SK-N-SH (cell line): ENCODE results near the gene EBP. TPM values are rescaled to one million over a fixed set of nuclear protein-coding genes. Genes with fewer than 3 reads are reported as not detected.

ENCODE experiments used
- CTCF ChIA-PET: fragments of 300-600, 350-600 bp; formaldehyde crosslinking; extraction: SDS; loops from one replicate; lab custom pipeline; 2021; lab: Yijun Ruan, JAX
- POLR2A ChIA-PET: fragments of 350-600 bp; sonication (Branson Sonifier 250); formaldehyde crosslinking; extraction: SDS; loops from one replicate; lab custom pipeline; 2020; ENCODE audit warnings: antibody characterized with exemption, inconsistent platforms; lab: Yijun Ruan, JAX
- DNase-seq: peaks from one replicate; pipeline ENCODE4 v3.0.0; 2012
- H2AFZ ChIP-seq: fragments of 200-600 bp; sonication (generic); 2 replicates; pipeline ENCODE4 v1.8.1; 2016; ENCODE audit warnings: antibody characterized with exemption, mild to moderate bottlenecking, low read depth
- H3F3A ChIP-seq: fragments of 200-600 bp; sonication (generic); replicated peaks from 2 replicates; pipeline ENCODE3; 2016; ENCODE audit warnings: antibody characterized with exemption, mild to moderate bottlenecking; ENCODE audit not compliant: insufficient read depth
- H3K27ac ChIP-seq, 2 experiments: fragments of 200-500 bp in 1 of 2; fragments of 200-600 bp in 1 of 2; sonication (Bioruptor generic) in 1 of 2; sonication (generic), shearing (Covaris generic) in 1 of 2; 2 replicates each; pipeline versions ENCODE4 v1.5.1 to v1.6.1; 2014 to 2016; ENCODE audit warnings: low read depth in 2 of 2, inconsistent platforms in 1 of 2, low read length in 1 of 2, mild to moderate bottlenecking in 1 of 2, mixed read lengths in 1 of 2
- H3K27me3 ChIP-seq: fragments of 200-600 bp; sonication (generic), shearing (Covaris generic); 2 replicates; pipeline ENCODE4 v1.6.1; 2016; ENCODE audit warnings: mixed run types; ENCODE audit not compliant: insufficient read depth
- H3K36me3 ChIP-seq, 2 experiments: fragments of 200-500 bp in 1 of 2; fragments of 200-600 bp in 1 of 2; sonication (Bioruptor generic) in 1 of 2; sonication (generic) in 1 of 2; replicated peaks in 1 of 2; 2 replicates each; pipeline versions ENCODE3 to v1.5.1; 2014 to 2016; ENCODE audit warnings: low read length in 1 of 2, mild to moderate bottlenecking in 1 of 2; ENCODE audit not compliant: insufficient read depth in 2 of 2, control insufficient read depth in 1 of 2
- H3K4me1 ChIP-seq, 2 experiments: fragments of 200-500 bp in 1 of 2; fragments of 200-600 bp in 1 of 2; sonication (Bioruptor generic) in 1 of 2; sonication (generic), shearing (Covaris generic) in 1 of 2; 2 replicates each; pipeline versions ENCODE4 v1.5.1 to v1.6.1; 2014 to 2016; ENCODE audit warnings: low read depth in 1 of 2, low read length in 1 of 2, mixed run types in 1 of 2; ENCODE audit not compliant: insufficient read depth in 2 of 2, control insufficient read depth in 1 of 2
- H3K4me2 ChIP-seq: fragments of 200-600 bp; sonication (generic), shearing (Covaris generic); 2 replicates; pipeline ENCODE4 v1.6.1; 2017; ENCODE audit warnings: mixed run types
- H3K4me3 ChIP-seq, 2 experiments: fragments of 200-500 bp in 1 of 2; fragments of 200-600 bp in 1 of 2; sonication (Bioruptor generic) in 1 of 2; sonication (generic), shearing (Covaris generic) in 1 of 2; 2 replicates each; pipeline versions ENCODE4 v1.5.1 to v1.8.1; 2014 to 2016; ENCODE audit warnings: low read depth in 2 of 2, inconsistent platforms in 1 of 2, low read length in 1 of 2, mild to moderate bottlenecking in 1 of 2, mixed read lengths in 1 of 2, moderate library complexity in 1 of 2
- H3K79me2 ChIP-seq: fragments of 200-600 bp; sonication (generic); 2 replicates; pipeline ENCODE4 v1.8.1; 2017; ENCODE audit warnings: mild to moderate bottlenecking; ENCODE audit not compliant: insufficient read depth
- H3K9ac ChIP-seq: fragments of 200-600 bp; sonication (generic); 2 replicates; pipeline ENCODE4 v1.6.1; 2017; ENCODE audit warnings: mixed run types
- H3K9me2 ChIP-seq: fragments of 200-600 bp; sonication (generic); 2 replicates; pipeline ENCODE4 v1.6.1; 2017; ENCODE audit warnings: mixed run types
- H3K9me3 ChIP-seq: fragments of 200-600 bp; sonication (generic); 2 replicates; pipeline ENCODE4 v1.6.1; 2017; ENCODE audit warnings: mixed run types, mild to moderate bottlenecking, moderate library complexity
- H4K20me1 ChIP-seq: fragments of 200-600 bp; sonication (generic); 2 replicates; pipeline ENCODE4 v1.6.1; 2017; ENCODE audit warnings: mild to moderate bottlenecking, mixed run types; ENCODE audit not compliant: insufficient read depth
- CHD2 ChIP-seq: fragments of 150-350 bp; IDR thresholded peaks from 2 replicates; pipeline ENCODE4 v1.6.1; 2018; ENCODE audit warnings: low read length; ENCODE audit not compliant: partially characterized antibody
- CTCF ChIP-seq: fragments of 200-600 bp; sonication (generic); IDR thresholded peaks from 2 replicates; pipeline ENCODE4 v1.6.1; 2017; ENCODE audit warnings: antibody characterized with exemption, mild to moderate bottlenecking, moderate library complexity
- ELF1 ChIP-seq: IDR thresholded peaks from 2 replicates; pipeline ENCODE4 v1.4.0; 2012
- EP300 ChIP-seq, 2 experiments: IDR thresholded peaks; 2 replicates each; pipeline versions ENCODE4 v1.4.0 to v1.6.1; 2012; ENCODE audit warnings: borderline replicate concordance in 1 of 2, low read depth in 1 of 2, low read length in 1 of 2
- FOXJ3 ChIP-seq: sonication (generic); formaldehyde crosslinking; IDR thresholded peaks from 2 replicates; pipeline ENCODE4 v1.5.1; 2020; ENCODE audit warnings: mild to moderate bottlenecking, missing genetic modification reagents
- GABPA ChIP-seq: IDR thresholded peaks from 2 replicates; pipeline ENCODE4 v1.4.0; 2012; ENCODE audit warnings: low read depth, mild to moderate bottlenecking
- GATA2 ChIP-seq: sonication (generic); formaldehyde crosslinking; IDR thresholded peaks from 2 replicates; pipeline ENCODE4 v1.5.0; 2020; ENCODE audit warnings: mild to moderate bottlenecking, missing genetic modification reagents
- JUND ChIP-seq: IDR thresholded peaks from 2 replicates; pipeline ENCODE4 v1.4.0; 2012
- NFIC ChIP-seq: IDR thresholded peaks from 2 replicates; pipeline ENCODE4 v1.4.0; 2012; ENCODE audit warnings: borderline replicate concordance
- NRF1 ChIP-seq: IDR thresholded peaks from 2 replicates; pipeline ENCODE4 v1.6.1; 2012; ENCODE audit warnings: low read depth, mild to moderate bottlenecking, low read length
- RAD21 ChIP-seq: IDR thresholded peaks from 2 replicates; pipeline ENCODE4 v1.6.1; 2012; ENCODE audit warnings: mild to moderate bottlenecking, low read length
- RCOR1 ChIP-seq: fragments of 150-350 bp; IDR thresholded peaks from 2 replicates; pipeline ENCODE4 v1.6.1; 2017; ENCODE audit warnings: antibody characterized with exemption, low read length
- RFX5 ChIP-seq: IDR thresholded peaks from 2 replicates; pipeline ENCODE4 v1.6.1; 2012; ENCODE audit warnings: mild to moderate bottlenecking, improper control_type of control experiment, low read length
- SIN3A ChIP-seq: IDR thresholded peaks from 2 replicates; pipeline ENCODE4 v1.6.1; 2012; ENCODE audit warnings: low read depth, mild to moderate bottlenecking, low read length, moderate library complexity, borderline replicate concordance
- SMC3 ChIP-seq: IDR thresholded peaks from 2 replicates; pipeline ENCODE4 v1.6.1; 2012; ENCODE audit warnings: low read depth, low read length, improper control_type of control experiment
- TAF1 ChIP-seq: IDR thresholded peaks from 2 replicates; pipeline ENCODE4 v1.6.1; 2012; ENCODE audit warnings: low read depth, mild to moderate bottlenecking, low read length, moderate library complexity, borderline replicate concordance
- USF1 ChIP-seq: IDR thresholded peaks from 2 replicates; pipeline ENCODE4 v1.4.0; 2012; ENCODE audit warnings: low read depth, borderline replicate concordance
- USF2 ChIP-seq: fragments of 150-350 bp; IDR thresholded peaks from 2 replicates; pipeline ENCODE4 v1.6.1; 2017; ENCODE audit warnings: antibody characterized with exemption, low read length, low read depth, borderline replicate concordance
- WGBS: methylation state at CpG from one replicate; pipeline ENCODE4 v1.1.6; 2017; ENCODE audit warnings: low lambda C conversion rate; 5-methylcytosine and 5-hydroxymethylcytosine counted together
- polyA plus RNA-seq, 3 experiments: library from polyadenylated mRNA; depleted of rRNA; stranded (reverse); fragments of >200 nt; gene quantifications; 2 replicates each; pipeline ENCODE4 v1.2.3, GENCODE V29; 2012
- TF ChIP-seq, protein P1 (sequence below): fragments of 150-350 bp; IDR thresholded peaks from 2 replicates; pipeline ENCODE4 v1.6.1; 2016; ENCODE audit warnings: mild to moderate bottlenecking, low read depth, low read length
- TF ChIP-seq, protein P2 (sequence below): IDR thresholded peaks from 2 replicates; pipeline ENCODE4 v1.4.0; 2012; ENCODE audit warnings: low read depth, borderline replicate concordance

The EBP gene
- polyA plus RNA-seq, 1 of the 3 experiments (the other 2 are of a cell fraction): 30.2 TPM

DNA sequence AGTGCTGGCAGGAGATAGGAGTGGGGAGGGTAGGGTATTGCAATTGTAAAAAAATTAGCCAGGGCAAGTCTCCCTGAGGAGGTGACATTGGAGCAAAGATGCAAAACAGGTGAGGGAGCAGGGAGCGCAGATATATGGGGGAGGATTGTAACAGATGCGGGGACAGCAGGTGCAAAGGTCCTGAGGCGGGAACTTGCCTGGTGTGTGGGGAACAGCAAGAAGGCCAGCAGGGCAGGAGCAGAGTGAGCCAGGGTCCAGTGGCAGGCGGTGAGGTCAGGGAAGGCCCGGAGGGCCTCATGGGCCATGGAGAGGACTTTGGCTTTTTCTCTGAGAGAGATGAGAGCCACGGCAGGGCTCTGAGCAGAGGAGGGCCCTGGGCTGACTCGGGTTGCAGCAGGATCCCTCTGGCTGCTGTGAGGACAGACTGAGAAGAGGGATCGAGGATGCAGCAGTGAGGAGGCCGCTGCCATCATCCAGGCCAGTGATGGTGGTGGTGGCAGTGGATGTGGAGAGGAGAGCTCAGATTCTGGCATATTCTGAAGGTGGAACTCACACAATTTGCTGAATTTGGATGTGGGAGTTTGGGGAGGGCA lies 6.6 kb upstream of the EBP start:
- Histone ChIP-seq H3K9me2 (no peaks in the 10 kb centered on the region), H3K27me3 (no peaks in the 10 kb centered on the region), H3F3A (no peaks in the 10 kb centered on the region), H2AFZ (no peak overlapping the region), H3K4me2 (no peak overlapping the region), H4K20me1 (no peaks in the 10 kb centered on the region), H3K4me3 (no peak overlapping the region), H3K27ac (no peak overlapping the region), H3K36me3 (no peaks in the 10 kb centered on the region), H3K4me1 (peaks cover 0 to 18% of the 10 kb centered on the region in 2 experiments; a peak in 1 of 4 replicates), H3K79me2 (no peaks in the 10 kb centered on the region), H3K9ac (no peak overlapping the region), H3K9me3 (no peaks in the 10 kb centered on the region)
- ChIA-PET POLR2A (no interaction called here), CTCF (interaction anchor here (0.8 kb wide), 1 partner anchor 439 kb away, joined by 3 read pairs; no protein-coding TSS in a partner anchor)
- 67% methylated on average over 9 of the region's 9 CpGs for WGBS
- TF ChIP-seq FOXJ3 (CRISPR knock-in tag): no peak
- no peak for TF ChIP-seq EP300 (IDR thresholded peaks at IDR 0.05; ENCODE audit: borderline replicate concordance in 1 of 2, low read depth in 1 of 2, low read length in 1 of 2)
- TF ChIP-seq, protein P1, sequence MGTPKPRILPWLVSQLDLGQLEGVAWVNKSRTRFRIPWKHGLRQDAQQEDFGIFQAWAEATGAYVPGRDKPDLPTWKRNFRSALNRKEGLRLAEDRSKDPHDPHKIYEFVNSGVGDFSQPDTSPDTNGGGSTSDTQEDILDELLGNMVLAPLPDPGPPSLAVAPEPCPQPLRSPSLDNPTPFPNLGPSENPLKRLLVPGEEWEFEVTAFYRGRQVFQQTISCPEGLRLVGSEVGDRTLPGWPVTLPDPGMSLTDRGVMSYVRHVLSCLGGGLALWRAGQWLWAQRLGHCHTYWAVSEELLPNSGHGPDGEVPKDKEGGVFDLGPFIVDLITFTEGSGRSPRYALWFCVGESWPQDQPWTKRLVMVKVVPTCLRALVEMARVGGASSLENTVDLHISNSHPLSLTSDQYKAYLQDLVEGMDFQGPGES: no peak
- no peak for TF ChIP-seq TAF1
- no peak for TF ChIP-seq JUND
- TF ChIP-seq ELF1: no peak
- TF ChIP-seq NRF1: no peak
- TF ChIP-seq RFX5: no peak
- no peak for TF ChIP-seq GABPA
- TF ChIP-seq SMC3: no peak
- TF ChIP-seq RCOR1: no peak
- no peak for TF ChIP-seq GATA2 (CRISPR knock-in tag)
- DNase-seq: no peak

DNA sequence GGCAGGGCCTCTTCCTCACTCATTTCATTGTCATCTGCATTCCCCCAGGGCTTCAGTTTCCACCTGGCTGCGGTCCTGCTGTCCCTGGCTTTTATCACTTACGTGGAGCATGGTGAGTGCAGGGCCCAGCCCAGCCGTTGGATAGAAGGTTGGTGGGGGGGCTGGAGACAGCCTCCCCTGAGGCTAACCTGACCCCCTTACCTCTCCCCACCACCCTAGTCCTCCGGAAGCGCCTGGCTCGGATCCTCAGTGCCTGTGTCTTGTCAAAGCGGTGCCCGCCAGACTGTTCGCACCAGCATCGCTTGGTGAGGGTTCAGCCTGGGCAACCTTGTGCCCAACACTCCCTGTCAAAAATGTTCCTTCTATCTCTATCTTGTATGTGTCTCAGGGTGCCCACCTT lies 5.8 kb upstream of the EBP start:
- Histone ChIP-seq H4K20me1 (no peaks in the 10 kb centered on the region), H3K27me3 (no peaks in the 10 kb centered on the region), H3K9me3 (no peaks in the 10 kb centered on the region), H3K4me3 (no peak overlapping the region), H2AFZ (no peak overlapping the region), H3F3A (no peaks in the 10 kb centered on the region), H3K9me2 (no peaks in the 10 kb centered on the region), H3K27ac (no peak overlapping the region), H3K9ac (no peak overlapping the region), H3K4me2 (no peak overlapping the region), H3K36me3 (no peaks in the 10 kb centered on the region), H3K4me1 (peaks cover 0 to 18% of the 10 kb centered on the region in 2 experiments; a peak in 1 of 4 replicates), H3K79me2 (no peaks in the 10 kb centered on the region)
- WGBS: 48% methylated on average over 6 of the region's 10 CpGs
- DNase-seq: no peak
- CTCF ChIA-PET: no interaction called here
- POLR2A ChIA-PET: no interaction called here
- TF ChIP-seq SIN3A (no peak), GATA2 (CRISPR knock-in tag) (no peak), CTCF (no peak), RAD21 (no peak), USF2 (no peak), EP300 (IDR thresholded peaks at IDR 0.05; ENCODE audit: borderline replicate concordance in 1 of 2, low read depth in 1 of 2, low read length in 1 of 2) (no peak), USF1 (no peak), NFIC (no peak), CHD2 (no peak)
- TF ChIP-seq, protein P2, sequence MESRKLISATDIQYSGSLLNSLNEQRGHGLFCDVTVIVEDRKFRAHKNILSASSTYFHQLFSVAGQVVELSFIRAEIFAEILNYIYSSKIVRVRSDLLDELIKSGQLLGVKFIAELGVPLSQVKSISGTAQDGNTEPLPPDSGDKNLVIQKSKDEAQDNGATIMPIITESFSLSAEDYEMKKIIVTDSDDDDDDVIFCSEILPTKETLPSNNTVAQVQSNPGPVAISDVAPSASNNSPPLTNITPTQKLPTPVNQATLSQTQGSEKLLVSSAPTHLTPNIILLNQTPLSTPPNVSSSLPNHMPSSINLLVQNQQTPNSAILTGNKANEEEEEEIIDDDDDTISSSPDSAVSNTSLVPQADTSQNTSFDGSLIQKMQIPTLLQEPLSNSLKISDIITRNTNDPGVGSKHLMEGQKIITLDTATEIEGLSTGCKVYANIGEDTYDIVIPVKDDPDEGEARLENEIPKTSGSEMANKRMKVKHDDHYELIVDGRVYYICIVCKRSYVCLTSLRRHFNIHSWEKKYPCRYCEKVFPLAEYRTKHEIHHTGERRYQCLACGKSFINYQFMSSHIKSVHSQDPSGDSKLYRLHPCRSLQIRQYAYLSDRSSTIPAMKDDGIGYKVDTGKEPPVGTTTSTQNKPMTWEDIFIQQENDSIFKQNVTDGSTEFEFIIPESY: no peak
- TF ChIP-seq, protein P1: no peak
